Measurements from ENCODE around the gene FANCF.
"Not testable (repeated sequence)": the region's sequence is repeated elsewhere in the genome, so short reads cannot be mapped to it uniquely, and the experiment has no call there.

FANCF gene

GRCh38 chr11:22666325-22666687 lies 40.7 kb upstream of the FANCF start, which contains the start of gene GAS2:
Gene GAS2 (plus strand): TSS chr11:22666611. CDS start chr11:22674870, 8,259 bp downstream.
- H3K27me3 ChIP-seq = no peaks in the 10 kb centered on the region; a peak in 2 of 22 replicates
- TF ChIP-seq Cebpa-rat (IDR thresholded peaks at IDR 0.05) = no peak
- H3K9ac ChIP-seq = no peak within 1 kb of the TSS
- no peaks in the 10 kb centered on the region for H3K36me3 ChIP-seq
- H3K4me2 ChIP-seq = no peak within 1 kb of the TSS
- H4K20me1 ChIP-seq = no peaks in the 10 kb centered on the region
- no peak within 1 kb of the TSS for H3K27ac ChIP-seq
- H3K4me1 ChIP-seq = peaks cover 0 to 8% (median 0%) of the 10 kb centered on the region in 10 experiments; a peak in 5 of 20 replicates
- peaks cover 0 to 7% (median 5%) of the 10 kb centered on the region in 11 experiments; a peak in 8 of 22 replicates for H3K9me3 ChIP-seq (replicated peaks in 1 of 11)
- H3K4me3 ChIP-seq = no peak within 1 kb of the TSS

- Histone ChIP-seq H3K9ac (no peak overlapping the region), H3K4me1 (peaks cover 0 to 21% (median 5%) of the 10 kb centered on the region in 10 experiments; a peak in 11 of 20 replicates), H3K4me2 (no peak overlapping the region), H3K9me3 (replicated peaks in 1 of 11) (no peaks in the 10 kb centered on the region), H4K20me1 (no peaks in the 10 kb centered on the region), H3K27ac (no peak overlapping the region), H3K36me3 (no peaks in the 10 kb centered on the region), H3K27me3 (no peaks in the 10 kb centered on the region), H3K4me3 (no peak overlapping the region)
- TF ChIP-seq Cebpa-rat (IDR thresholded peaks at IDR 0.05) = no peak
These were observed 34.2 kb upstream of the FANCF start for GRCh38 chr11:22659783-22660182.

GRCh38 chr11:22657101-22657694 lies 31.6 kb upstream of the FANCF start:
- H3K36me3 ChIP-seq = no peaks in the 10 kb centered on the region
- no peaks in the 10 kb centered on the region for H4K20me1 ChIP-seq
- TF ChIP-seq Cebpa-rat (IDR thresholded peaks at IDR 0.05) = no peak
- H3K4me3 ChIP-seq = no peak overlapping the region
- no peaks in the 10 kb centered on the region for H3K27me3 ChIP-seq
- no peaks in the 10 kb centered on the region for H3K9me3 ChIP-seq (replicated peaks in 1 of 11)
- H3K4me2 ChIP-seq = peak overlapping the region in 6 of 11 experiments; percentile 9 to 80 (median 47); a peak in 10 of 22 replicates
- no peak overlapping the region for H3K27ac ChIP-seq
- H3K9ac ChIP-seq = no peak overlapping the region
- peaks cover 0 to 21% (median 5%) of the 10 kb centered on the region in 10 experiments; a peak in 13 of 20 replicates for H3K4me1 ChIP-seq

GRCh38 chr11:22656130-22656529 lies 30.5 kb upstream of the FANCF start:
- Histone ChIP-seq H3K4me1 (peaks cover 0 to 21% (median 5%) of the 10 kb centered on the region in 10 experiments; a peak in 13 of 20 replicates), H3K36me3 (no peaks in the 10 kb centered on the region), H4K20me1 (no peaks in the 10 kb centered on the region), H3K4me2 (peak overlapping the region in 1 of 11 experiments; percentile 16; a peak in 1 of 22 replicates), H3K27me3 (no peaks in the 10 kb centered on the region), H3K27ac (no peak overlapping the region), H3K4me3 (no peak overlapping the region), H3K9ac (no peak overlapping the region), H3K9me3 (replicated peaks in 1 of 11) (no peaks in the 10 kb centered on the region)
- TF ChIP-seq Cebpa-rat (IDR thresholded peaks at IDR 0.05) = no peak

GRCh38 chr11:22652346-22652745 lies 26.7 kb upstream of the FANCF start:
- H3K9me3 ChIP-seq (replicated peaks in 1 of 11); H3K27ac ChIP-seq; H3K36me3 ChIP-seq; H3K4me3 ChIP-seq; H3K27me3 ChIP-seq; H4K20me1 ChIP-seq; H3K4me2 ChIP-seq; H3K9ac ChIP-seq: not testable (repeated sequence)
- H3K4me1 ChIP-seq = peaks cover 0 to 12% (median 4%) of the 10 kb centered on the region in 10 experiments; a peak in 13 of 20 replicates

- H3K27me3 ChIP-seq = no peaks in the 10 kb centered on the region
- no peaks in the 10 kb centered on the region for H4K20me1 ChIP-seq
- H3K9me3 ChIP-seq (replicated peaks in 1 of 11) = no peaks in the 10 kb centered on the region
- H3K36me3 ChIP-seq = no peaks in the 10 kb centered on the region
- no peak overlapping the region for H3K9ac ChIP-seq
- H3K4me2 ChIP-seq = no peak overlapping the region
- no peak for TF ChIP-seq Cebpa-rat (IDR thresholded peaks at IDR 0.05)
- H3K4me1 ChIP-seq = no peaks in the 10 kb centered on the region
- no peak overlapping the region for H3K4me3 ChIP-seq
- no peak overlapping the region for H3K27ac ChIP-seq
These were observed 15.9 kb upstream of the FANCF start for GRCh38 chr11:22641559-22641958.

- Histone ChIP-seq H3K4me2 (no peak overlapping the region), H3K9ac (no peak overlapping the region), H3K27me3 (no peaks in the 10 kb centered on the region), H3K4me1 (no peaks in the 10 kb centered on the region), H3K36me3 (no peaks in the 10 kb centered on the region), H3K4me3 (no peak overlapping the region), H3K27ac (no peak overlapping the region), H4K20me1 (no peaks in the 10 kb centered on the region), H3K9me3 (replicated peaks in 1 of 11) (no peaks in the 10 kb centered on the region)
- TF ChIP-seq Cebpa-rat (IDR thresholded peaks at IDR 0.05) = no peak
These were observed 15.2 kb upstream of the FANCF start for GRCh38 chr11:22640862-22641261.

- H3K4me2 ChIP-seq = no peak overlapping the region
- no peak overlapping the region for H3K4me3 ChIP-seq
- no peaks in the 10 kb centered on the region for H3K36me3 ChIP-seq
- no peak overlapping the region for H3K9ac ChIP-seq
- no peaks in the 10 kb centered on the region for H4K20me1 ChIP-seq
- no peak overlapping the region for H3K27ac ChIP-seq
- no peak for TF ChIP-seq Cebpa-rat (IDR thresholded peaks at IDR 0.05)
- H3K27me3 ChIP-seq = no peaks in the 10 kb centered on the region
- H3K9me3 ChIP-seq (replicated peaks in 1 of 11) = no peaks in the 10 kb centered on the region
- H3K4me1 ChIP-seq = peaks cover 0 to 11% (median 0%) of the 10 kb centered on the region in 10 experiments; a peak in 3 of 20 replicates
These were observed 10.1 kb upstream of the FANCF start for GRCh38 chr11:22635689-22636088.

GRCh38 chr11:22634897-22635629 lies 9.4 kb upstream of the FANCF start:
- no peak overlapping the region for H3K27ac ChIP-seq

More at GRCh38 chr11:22634897-22635629, 9.4 kb upstream of the FANCF start:
- no peaks in the 10 kb centered on the region for H4K20me1 ChIP-seq
- H3K4me3 ChIP-seq = no peak overlapping the region
- peaks cover 0 to 11% (median 0%) of the 10 kb centered on the region in 10 experiments; a peak in 3 of 20 replicates for H3K4me1 ChIP-seq
- no peaks in the 10 kb centered on the region for H3K27me3 ChIP-seq
- no peaks in the 10 kb centered on the region for H3K9me3 ChIP-seq (replicated peaks in 1 of 11)
- H3K9ac ChIP-seq = no peak overlapping the region
- no peak overlapping the region for H3K4me2 ChIP-seq
- no peak for TF ChIP-seq Cebpa-rat (IDR thresholded peaks at IDR 0.05)
- no peaks in the 10 kb centered on the region for H3K36me3 ChIP-seq
